Skin epidermis (tissue), 12 donors: ENCODE measurements around the gene NOL9.
A peak's percentile ranks its signal among the peaks of the same experiment; 100 is the strongest.

Source experiments
- H3K27ac ChIP-seq, 21 experiments: fragments of 200-600 bp; sonication (generic) in 11 of 21; one replicate each; pipeline ENCODE4 v1.5.0; 2020; ENCODE audit warnings: mild to moderate bottlenecking in 3 of 21, inconsistent platforms in 2 of 21, moderate library complexity in 2 of 21
- H3K4me3 ChIP-seq, 7 experiments: fragments of 200-600 bp; sonication (generic) in 2 of 7; one replicate each; pipeline ENCODE4 v1.5.0; 2020; ENCODE audit warnings: inconsistent platforms in 2 of 7, mild to moderate bottlenecking in 2 of 7, moderate library complexity in 1 of 7

Gene NOL9

DNA sequence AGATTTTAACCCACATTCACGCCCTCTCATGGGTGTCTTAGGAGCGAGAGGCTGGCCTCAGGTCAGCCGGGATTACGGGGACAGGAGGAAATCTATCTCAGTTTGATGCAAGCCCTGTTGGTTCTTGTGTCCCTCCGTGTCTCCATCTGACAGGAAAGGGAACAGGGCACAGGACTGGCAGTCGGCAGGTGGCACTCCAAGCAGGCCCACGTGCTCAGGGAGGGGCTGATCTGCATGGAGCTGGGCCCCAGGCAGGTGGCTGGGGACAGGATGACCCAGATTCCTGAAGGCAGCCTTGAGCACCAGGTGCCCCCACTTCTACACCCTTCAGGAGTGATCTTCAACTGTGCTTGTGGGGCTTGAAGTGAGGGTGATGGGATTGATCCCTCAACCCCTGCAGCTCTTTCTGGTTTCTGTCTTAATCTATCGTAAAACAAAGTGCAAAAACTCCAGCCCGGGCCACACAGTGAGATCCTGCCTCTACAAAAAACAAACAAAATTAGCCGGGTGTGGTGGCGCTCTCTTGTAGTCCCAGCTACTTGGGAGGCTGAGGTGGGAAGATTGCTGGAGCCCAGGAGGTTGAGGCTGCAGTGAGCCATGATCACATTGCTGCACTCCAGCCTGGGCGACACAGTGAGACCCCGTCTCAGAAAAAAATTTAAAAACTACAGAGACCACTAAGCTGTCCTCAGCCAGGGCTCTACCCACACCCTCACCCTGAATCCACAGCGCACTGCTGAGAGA, 71.1 kb downstream of the NOL9 start:
- Histone ChIP-seq H3K27ac (peak overlapping the region in 5 of 21 experiments; percentile 16 to 91 (median 30)), H3K4me3 (no peak overlapping the region)

DNA sequence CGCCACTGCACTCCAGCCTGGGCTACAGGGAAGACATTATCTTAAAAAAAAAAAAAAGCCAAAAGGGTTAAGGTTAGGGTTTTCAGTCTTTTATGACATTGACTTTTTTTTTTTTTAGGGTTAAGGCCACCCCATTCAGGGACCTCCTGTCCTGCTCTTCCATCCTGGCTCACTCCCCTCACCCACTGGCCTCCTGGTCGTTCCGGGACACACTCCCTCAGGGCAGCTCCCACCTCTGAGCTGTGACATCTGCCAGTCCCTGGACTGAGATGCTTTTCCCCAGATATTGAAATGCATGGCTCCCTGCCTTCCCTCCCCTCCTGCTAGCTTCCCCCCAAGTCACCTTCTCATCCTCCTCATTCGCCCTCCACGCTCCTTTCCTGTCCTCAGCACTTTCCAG, 72.5 kb downstream of the NOL9 start:
- Histone ChIP-seq H3K4me3 (no peak overlapping the region), H3K27ac (no peak overlapping the region)

DNA sequence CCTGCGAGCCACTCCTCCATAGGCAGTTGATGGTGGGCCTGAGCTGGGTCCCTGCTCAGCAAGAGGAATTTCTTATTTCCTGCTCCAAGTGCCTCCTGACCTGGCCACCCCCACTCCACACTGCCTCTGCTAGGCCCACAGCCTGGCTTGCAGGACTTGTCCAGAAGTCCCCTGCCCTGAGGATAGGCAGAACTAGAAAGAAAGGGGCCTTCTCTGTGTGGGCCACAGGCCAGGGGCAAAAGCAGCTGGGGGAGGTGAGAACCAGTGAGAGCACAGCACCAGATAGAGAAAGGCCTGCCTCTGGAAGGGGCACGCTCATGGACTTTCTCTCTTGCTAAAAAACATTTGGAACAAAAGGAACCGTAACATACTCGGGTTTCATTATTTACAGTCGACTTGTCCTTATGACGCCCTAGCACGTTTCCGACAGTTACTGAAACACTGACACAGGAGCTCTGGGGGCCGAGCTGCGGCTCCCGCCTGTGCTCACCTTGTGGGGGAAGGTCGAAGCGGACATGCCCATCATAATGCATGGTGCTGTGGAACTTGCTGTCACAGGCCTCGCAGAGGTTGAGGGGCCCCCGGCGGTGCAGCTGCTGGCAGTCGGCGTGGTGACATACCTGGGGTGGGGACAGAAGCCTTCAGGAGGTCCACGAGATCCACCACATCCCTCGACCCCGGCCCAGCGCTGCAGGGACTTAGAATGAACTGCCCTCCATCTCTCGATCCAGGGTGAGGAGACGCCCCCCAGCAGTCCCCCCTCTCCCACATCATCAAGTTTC, 77.1 kb downstream of the NOL9 start:
- no peak overlapping the region for H3K27ac ChIP-seq

DNA sequence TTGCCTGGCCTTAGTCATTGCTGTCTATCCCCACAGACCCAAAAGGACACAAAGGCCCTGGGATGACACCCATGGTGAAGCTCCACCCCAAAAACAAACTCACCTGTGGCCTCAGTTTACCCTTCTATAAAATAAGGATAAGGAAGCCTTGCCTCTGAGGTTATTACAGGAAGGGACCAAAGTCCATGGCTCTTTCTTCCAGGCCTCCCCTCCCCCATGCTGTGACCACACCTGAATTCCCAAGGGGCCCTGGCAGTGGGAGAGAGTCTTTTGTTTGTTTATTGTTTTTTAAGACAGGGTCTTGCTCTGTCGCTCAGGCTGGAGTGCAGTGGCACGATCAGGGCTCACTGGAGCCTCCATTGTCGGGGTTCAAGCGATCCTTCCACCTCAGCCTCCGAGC, 77.8 kb downstream of the NOL9 start:
- H3K27ac ChIP-seq, result no peak overlapping the region
- no peak overlapping the region for H3K4me3 ChIP-seq

More for the DNA sequence above, 77.1 kb downstream of the NOL9 start:
- H3K4me3 ChIP-seq, result no peak overlapping the region

DNA sequence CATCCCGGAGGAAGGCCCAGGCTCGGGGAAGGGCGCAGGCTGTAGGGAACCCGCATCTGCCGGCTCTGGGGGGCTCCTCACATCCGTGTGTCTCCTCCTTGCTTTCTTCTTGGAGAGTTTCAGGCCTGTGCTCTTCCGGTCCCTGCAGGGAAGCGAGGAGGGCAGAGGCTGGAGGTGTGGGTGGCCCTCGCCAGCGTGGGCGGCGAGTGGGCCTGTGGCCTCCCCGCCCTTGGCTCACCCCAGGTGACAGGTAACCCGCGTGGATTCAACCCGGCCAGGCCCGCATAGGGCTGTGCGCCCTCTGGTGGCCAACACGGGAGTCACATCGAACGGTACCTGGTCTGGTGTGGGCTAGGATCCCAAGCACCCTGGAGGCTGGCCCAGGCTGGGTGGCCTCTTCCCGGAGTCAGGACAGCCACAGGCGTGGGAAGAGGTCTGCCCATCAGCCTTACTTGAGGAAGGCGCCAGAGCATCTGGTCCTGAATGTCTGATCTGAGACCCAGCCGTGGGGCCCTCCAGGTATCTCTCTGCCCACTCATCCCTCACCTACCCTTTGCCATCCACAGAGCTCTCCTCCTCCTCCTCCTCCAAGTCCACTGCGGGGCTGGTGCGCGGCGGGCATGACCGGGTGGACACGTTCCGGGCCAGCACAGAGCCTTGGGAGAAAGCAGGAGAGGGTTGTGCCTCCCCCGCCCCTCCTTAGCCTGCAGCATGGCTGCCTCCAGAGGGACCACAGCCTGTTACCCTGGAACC, 78.8 kb downstream of the NOL9 start:
- Histone ChIP-seq H3K27ac (peak overlapping the region in 1 of 21 experiments; percentile 7), H3K4me3 (no peak overlapping the region)

DNA sequence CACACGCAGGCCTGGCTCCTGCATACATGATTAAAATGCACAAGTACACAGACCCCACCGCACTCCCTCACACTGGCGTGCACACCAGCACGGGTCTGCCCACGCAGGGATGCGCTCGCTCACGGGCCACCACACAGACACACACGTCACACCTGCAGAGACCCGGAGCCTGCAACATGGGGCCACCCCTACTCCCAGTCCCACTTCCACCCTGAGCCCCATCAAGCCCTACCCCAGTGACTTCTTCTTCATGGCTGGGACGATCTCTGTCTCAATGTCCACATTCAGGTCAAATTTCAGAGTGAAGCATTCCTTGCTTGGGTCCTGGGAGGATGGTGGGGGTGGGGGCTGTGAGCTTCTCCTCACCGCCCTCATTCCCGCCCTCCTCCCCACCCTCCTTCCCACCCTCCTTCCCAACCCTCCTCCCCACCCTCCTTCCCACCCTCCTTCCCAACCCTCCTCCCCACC, 79.5 kb downstream of the NOL9 start:
- Histone ChIP-seq H3K27ac (no peak overlapping the region), H3K4me3 (no peak overlapping the region)

DNA sequence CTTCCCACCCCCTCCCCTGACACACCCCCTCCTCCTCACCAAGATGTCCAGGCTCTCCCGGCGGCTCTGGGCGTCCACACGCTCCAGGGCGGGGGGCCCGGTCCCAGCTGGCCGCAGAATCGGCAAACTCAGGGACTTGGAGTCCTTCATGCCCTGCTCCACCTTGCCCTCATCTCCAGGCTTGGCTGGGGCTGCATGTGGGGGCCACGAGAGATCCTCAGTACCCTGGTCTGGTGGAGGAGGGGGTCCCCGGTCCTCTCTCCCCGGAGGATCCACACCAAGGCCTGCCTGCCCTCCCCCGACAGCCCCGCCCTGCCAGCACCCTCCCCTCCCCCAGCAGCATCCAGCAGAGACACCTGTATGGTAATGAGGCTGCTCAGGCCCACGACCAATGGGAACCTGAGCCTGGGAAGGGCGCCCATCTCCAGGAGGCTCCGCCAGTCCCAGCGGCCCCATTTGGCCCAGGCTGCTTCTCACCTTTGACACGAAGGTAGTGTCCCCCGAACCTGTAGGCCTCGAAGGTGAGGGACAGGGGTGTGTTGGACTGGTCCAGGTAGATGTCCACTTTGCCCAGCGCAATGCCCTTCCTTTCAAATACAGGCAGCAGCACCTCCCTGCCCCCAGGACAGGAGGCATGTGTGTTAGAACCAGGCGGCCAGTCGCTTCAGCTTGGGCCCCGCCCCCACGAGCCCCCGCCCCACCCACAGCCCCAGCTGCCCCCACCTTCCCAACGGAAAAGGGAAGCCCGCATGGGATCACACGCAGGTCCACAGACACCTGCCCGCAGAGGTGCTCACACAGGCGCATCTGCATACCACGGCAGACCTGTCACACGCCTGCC, 80.1 kb downstream of the NOL9 start:
- H3K4me3 ChIP-seq, result no peak overlapping the region
- H3K27ac ChIP-seq, result peak overlapping the region in 1 of 21 experiments; percentile 50

DNA sequence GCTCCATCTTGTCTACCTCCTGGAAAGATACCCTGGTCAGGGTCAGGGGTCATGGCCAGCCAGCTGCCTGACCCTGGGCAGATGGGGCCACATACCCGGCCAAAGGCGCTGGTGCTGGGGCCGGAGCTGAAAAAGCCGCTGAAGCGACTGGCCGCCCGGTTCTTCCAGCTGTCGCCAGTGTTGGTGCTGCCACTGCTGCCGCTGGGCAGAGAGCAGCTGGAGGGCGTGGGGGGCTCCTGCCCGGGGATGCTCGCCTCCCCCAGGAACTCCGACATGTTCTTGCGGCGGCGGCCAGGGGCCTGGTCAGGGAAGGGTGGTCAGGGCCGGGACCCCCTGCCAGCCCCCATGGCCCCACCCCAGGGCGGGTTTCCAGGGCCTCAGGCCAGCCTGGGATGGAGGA, 81.2 kb downstream of the NOL9 start:
- Histone ChIP-seq H3K4me3 (no peak overlapping the region), H3K27ac (peak overlapping the region in 4 of 21 experiments; percentile 6 to 77 (median 44))

DNA sequence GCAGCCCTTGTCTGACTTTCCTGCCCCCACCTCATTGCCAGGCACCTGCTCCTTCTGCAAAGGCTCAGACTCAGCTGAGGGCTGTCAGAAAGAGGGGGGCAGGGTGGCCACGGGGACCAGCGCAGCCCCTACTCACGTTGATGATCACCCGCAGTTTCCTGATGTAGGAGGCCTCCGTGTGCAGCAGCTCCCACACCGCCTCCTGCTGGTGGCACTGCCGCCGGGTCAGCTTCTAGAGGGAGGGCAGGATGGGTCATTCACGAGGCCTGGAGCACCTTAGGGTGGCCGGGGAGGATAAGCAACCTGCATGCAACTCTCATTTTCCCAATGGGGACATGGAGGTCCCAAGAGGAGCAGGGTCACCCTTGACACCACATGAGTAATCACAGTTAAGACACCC, 81.9 kb downstream of the NOL9 start:
- H3K27ac ChIP-seq, result peak overlapping the region in 14 of 21 experiments; percentile 9 to 83 (median 54)
- no peak overlapping the region for H3K4me3 ChIP-seq

DNA sequence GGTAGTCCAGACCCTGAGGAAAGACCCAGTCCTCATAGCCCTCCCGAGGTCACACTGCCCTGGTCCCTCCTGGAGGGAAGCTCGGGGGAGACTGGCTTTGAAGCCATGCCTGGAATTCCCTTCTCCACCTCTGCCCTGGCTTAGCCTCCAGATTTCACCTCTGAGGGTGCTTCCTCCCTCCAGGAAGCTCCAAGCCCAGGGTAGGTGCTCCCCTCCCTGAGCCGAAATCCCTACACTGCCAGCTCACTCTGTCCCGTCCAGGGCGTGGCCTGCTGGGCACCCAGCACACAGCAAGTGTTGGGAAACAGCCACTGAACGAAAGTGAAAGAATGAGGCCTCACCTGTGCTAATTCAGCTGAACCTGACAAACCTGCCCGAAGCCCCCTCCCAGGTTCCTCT, 82.3 kb downstream of the NOL9 start:
- Histone ChIP-seq H3K4me3 (no peak overlapping the region), H3K27ac (peak overlapping the region in 17 of 21 experiments; percentile 10 to 83 (median 70))
